DOHH2 (cell line): ENCODE measurements around the gene MTHFSD.

Experiments used
- H3F3A ChIP-seq: fragments of 200-600 bp; sonication (generic), shearing (Covaris generic); 2 replicates; pipeline ENCODE4 v1.6.0; 2016; ENCODE audit warnings: antibody characterized with exemption, mild to moderate bottlenecking; ENCODE audit not compliant: control insufficient read depth, insufficient read depth
- H3K27ac ChIP-seq: fragments of 200-600 bp; sonication (generic); 2 replicates; pipeline ENCODE4 v1.5.1; 2014; ENCODE audit warnings: low read depth, mild to moderate bottlenecking, low read length, moderate library complexity
- H3K27me3 ChIP-seq: fragments of 200-600 bp; sonication (generic); 2 replicates; pipeline ENCODE4 v1.6.1; 2014; ENCODE audit warnings: mild to moderate bottlenecking, low read length, mixed read lengths; ENCODE audit not compliant: control insufficient read depth
- H3K36me3 ChIP-seq: fragments of 200-600 bp; sonication (generic); 2 replicates; pipeline ENCODE4 v1.6.1; 2014; ENCODE audit warnings: mild to moderate bottlenecking, low read length, moderate library complexity, mixed read lengths; ENCODE audit not compliant: control insufficient read depth
- H3K4me1 ChIP-seq: fragments of 200-600 bp; sonication (generic); 2 replicates; pipeline ENCODE4 v1.6.1; 2014; ENCODE audit warnings: mild to moderate bottlenecking, low read length, mixed read lengths; ENCODE audit not compliant: control insufficient read depth
- H3K4me2 ChIP-seq: fragments of 200-600 bp; sonication (generic); 2 replicates; pipeline ENCODE4 v1.6.0; 2014; ENCODE audit warnings: mild to moderate bottlenecking, low read length, moderate library complexity
- H3K4me3 ChIP-seq: fragments of 200-600 bp; sonication (generic); 2 replicates; pipeline ENCODE4 v1.5.1; 2014; ENCODE audit warnings: mild to moderate bottlenecking, low read length, mixed read lengths
- H3K79me2 ChIP-seq: fragments of 200-600 bp; sonication (generic); 2 replicates; pipeline ENCODE4 v1.6.1; 2014; ENCODE audit warnings: mild to moderate bottlenecking, low read length, mixed read lengths; ENCODE audit not compliant: control insufficient read depth
- H3K9me2 ChIP-seq: fragments of 200-600 bp; sonication (generic); replicated peaks from 2 replicates; pipeline ENCODE4 v1.6.1; 2014; ENCODE audit warnings: mild to moderate bottlenecking, low read length, mixed read lengths; ENCODE audit not compliant: control insufficient read depth
- H3K9me3 ChIP-seq: fragments of 200-600 bp; sonication (generic); 2 replicates; pipeline ENCODE4 v1.6.1; 2014; ENCODE audit warnings: antibody characterized with exemption, low read length, mixed read lengths; ENCODE audit not compliant: control insufficient read depth, insufficient read depth
- H4K20me1 ChIP-seq: fragments of 200-600 bp; sonication (generic); 2 replicates; pipeline ENCODE4 v1.6.0; 2014; ENCODE audit warnings: low read depth, mild to moderate bottlenecking, antibody characterized with exemption, low read length, moderate library complexity; ENCODE audit not compliant: control insufficient read depth, insufficient read depth
- EZH2phosphoT487 ChIP-seq: fragments of 200-600 bp; sonication (generic); IDR thresholded peaks from 2 replicates; pipeline ENCODE4 v1.6.1; 2017; ENCODE audit warnings: borderline replicate concordance, mild to moderate bottlenecking, antibody characterized with exemption, low read length, moderate library complexity, mixed read lengths
- TF ChIP-seq, protein P1 (sequence below): fragments of 200-600 bp; sonication (generic); IDR thresholded peaks from one replicate; pipeline ENCODE4 v1.5.1; 2014; ENCODE audit warnings: antibody characterized with exemption, mild to moderate bottlenecking, low read depth, low read length; ENCODE audit not compliant: poor library complexity, severe bottlenecking

The MTHFSD gene

DNA sequence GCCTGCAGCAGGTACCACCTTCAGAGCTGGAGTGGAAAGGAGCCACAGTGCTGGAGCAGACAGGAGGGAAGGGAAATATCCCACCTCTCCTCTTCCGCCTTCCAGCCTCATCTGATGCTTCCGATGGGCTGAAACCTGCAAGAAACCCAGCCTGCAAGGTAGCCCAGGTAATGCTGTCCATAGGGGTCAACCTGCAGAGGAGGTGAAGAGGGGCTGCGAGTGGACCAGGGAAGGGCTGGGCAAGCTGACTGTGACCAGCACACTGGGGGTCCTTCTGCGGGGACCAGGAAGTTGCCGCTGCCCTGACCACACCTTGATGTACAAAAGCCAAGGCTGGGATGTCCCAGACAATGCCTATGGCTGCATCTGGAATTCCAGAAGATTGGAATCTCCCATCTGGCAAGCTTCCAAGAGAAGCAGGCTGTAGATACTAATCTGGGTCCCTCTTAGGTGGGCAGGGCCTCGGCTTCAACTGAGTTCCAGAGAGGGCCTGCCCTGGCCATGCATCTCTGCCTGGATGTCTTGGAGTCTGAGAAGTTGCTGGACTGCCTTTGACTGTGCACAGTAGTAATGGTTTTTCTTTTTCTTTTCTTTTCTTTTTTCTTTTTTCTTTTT lies 29.1 kb upstream of the MTHFSD start:
- no peak overlapping the region for H3K27ac ChIP-seq
- no peaks in the 10 kb centered on the region for H3K9me3 ChIP-seq
- H3K36me3 ChIP-seq: no peaks in the 10 kb centered on the region
- H3K27me3 ChIP-seq: no peaks in the 10 kb centered on the region
- no peak for TF ChIP-seq EZH2phosphoT487
- TF ChIP-seq, protein P1, sequence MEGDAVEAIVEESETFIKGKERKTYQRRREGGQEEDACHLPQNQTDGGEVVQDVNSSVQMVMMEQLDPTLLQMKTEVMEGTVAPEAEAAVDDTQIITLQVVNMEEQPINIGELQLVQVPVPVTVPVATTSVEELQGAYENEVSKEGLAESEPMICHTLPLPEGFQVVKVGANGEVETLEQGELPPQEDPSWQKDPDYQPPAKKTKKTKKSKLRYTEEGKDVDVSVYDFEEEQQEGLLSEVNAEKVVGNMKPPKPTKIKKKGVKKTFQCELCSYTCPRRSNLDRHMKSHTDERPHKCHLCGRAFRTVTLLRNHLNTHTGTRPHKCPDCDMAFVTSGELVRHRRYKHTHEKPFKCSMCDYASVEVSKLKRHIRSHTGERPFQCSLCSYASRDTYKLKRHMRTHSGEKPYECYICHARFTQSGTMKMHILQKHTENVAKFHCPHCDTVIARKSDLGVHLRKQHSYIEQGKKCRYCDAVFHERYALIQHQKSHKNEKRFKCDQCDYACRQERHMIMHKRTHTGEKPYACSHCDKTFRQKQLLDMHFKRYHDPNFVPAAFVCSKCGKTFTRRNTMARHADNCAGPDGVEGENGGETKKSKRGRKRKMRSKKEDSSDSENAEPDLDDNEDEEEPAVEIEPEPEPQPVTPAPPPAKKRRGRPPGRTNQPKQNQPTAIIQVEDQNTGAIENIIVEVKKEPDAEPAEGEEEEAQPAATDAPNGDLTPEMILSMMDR: no peak
- no peak overlapping the region for H3K4me3 ChIP-seq
- H3K79me2 ChIP-seq: no peaks in the 10 kb centered on the region
- H3K4me1 ChIP-seq: no peaks in the 10 kb centered on the region
- no peaks in the 10 kb centered on the region for H3K9me2 ChIP-seq
- H3K4me2 ChIP-seq: no peak overlapping the region
- H3F3A ChIP-seq: no peaks in the 10 kb centered on the region
- H4K20me1 ChIP-seq: no peaks in the 10 kb centered on the region

DNA sequence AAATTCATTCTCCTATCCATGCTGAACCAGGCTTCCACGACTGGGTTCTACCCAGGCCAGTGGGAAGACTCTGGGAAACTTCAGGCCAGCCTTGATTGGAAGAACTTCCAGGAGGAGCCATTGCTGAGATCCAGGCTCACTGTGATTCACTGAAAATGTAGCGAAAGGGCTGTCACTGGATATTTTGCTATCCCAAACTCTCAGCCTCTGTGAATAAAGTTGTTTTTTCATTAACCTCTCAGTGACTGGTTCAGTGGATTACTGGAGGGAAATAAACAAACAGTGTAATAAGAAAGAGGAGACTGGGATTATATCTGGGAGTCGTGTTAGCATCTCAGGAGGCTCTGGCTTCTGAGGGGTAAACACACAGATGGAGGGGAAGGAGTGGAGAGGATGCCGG lies 26.4 kb upstream of the MTHFSD start:
- no peaks in the 10 kb centered on the region for H3K36me3 ChIP-seq
- H3K9me2 ChIP-seq: no peaks in the 10 kb centered on the region
- H4K20me1 ChIP-seq: no peaks in the 10 kb centered on the region
- H3K4me3 ChIP-seq: no peak overlapping the region
- no peaks in the 10 kb centered on the region for H3F3A ChIP-seq
- H3K4me2 ChIP-seq: no peak overlapping the region
- H3K27me3 ChIP-seq: no peaks in the 10 kb centered on the region
- no peak overlapping the region for H3K27ac ChIP-seq
- TF ChIP-seq, protein P1: no peak
- TF ChIP-seq EZH2phosphoT487: no peak
- no peaks in the 10 kb centered on the region for H3K9me3 ChIP-seq
- no peaks in the 10 kb centered on the region for H3K79me2 ChIP-seq
- no peaks in the 10 kb centered on the region for H3K4me1 ChIP-seq

DNA sequence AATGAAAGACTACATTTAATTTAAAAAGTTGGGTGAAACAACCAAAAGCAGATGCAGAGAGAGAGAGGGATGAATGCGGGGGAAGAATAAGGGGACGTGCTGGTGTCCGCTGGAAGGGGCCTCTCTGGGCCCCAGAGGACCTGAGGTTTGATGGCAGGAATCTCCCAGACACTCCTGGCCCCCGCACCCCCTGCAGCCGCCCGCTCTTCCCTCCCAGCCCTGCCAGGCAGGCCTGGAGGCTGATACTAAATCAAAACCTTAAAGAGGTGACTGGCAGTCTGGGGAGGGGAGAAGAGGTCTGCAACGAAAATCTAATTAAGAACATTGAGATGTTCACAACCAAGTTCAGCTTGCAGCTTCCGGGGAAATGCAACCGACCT lies 25.7 kb upstream of the MTHFSD start:
- Histone ChIP-seq H3K9me2 (no peaks in the 10 kb centered on the region), H3K4me2 (no peak overlapping the region), H3K4me1 (no peaks in the 10 kb centered on the region), H4K20me1 (no peaks in the 10 kb centered on the region), H3K9me3 (no peaks in the 10 kb centered on the region), H3K4me3 (no peak overlapping the region), H3K79me2 (no peaks in the 10 kb centered on the region), H3K27me3 (no peaks in the 10 kb centered on the region), H3K27ac (no peak overlapping the region), H3K36me3 (no peaks in the 10 kb centered on the region), H3F3A (no peaks in the 10 kb centered on the region)
- TF ChIP-seq, protein P1: no peak
- TF ChIP-seq EZH2phosphoT487: no peak
